Gastrocnemius medialis (tissue), 4 donors: ENCODE data around the gene OR2G3.

Experiments
- CTCF ChIP-seq, 5 experiments: fragments of 450-650 bp in 3 of 5; fragments of 200-600 bp in 2 of 5; sonication (generic) in 2 of 5; IDR thresholded peaks in 4 of 5; conservative IDR thresholded peaks in 1 of 5; 1 replicate in 4 of 5; 2 replicates in 1 of 5; pipeline ENCODE4 v1.5.1; 2016 to 2019; ENCODE audit warnings: antibody characterized with exemption in 5 of 5, mild to moderate bottlenecking in 3 of 5, moderate library complexity in 3 of 5
- POLR2A ChIP-seq, 2 donors: fragments of 450-650 bp; IDR thresholded peaks; one replicate each; pipeline ENCODE4 v1.6.1; 2017; ENCODE audit warnings: antibody characterized with exemption in 2 of 2, mild to moderate bottlenecking in 2 of 2, moderate library complexity in 2 of 2

- no peak for TF ChIP-seq POLR2A (IDR thresholded peaks at IDR 0.05)
- no peak for TF ChIP-seq CTCF (IDR thresholded peaks at IDR 0.05 in 4 of 5, conservative IDR thresholded peaks at IDR 0.05 in 1 of 5)
These were observed 31.1 kb upstream of the OR2G3 start for GRCh38 chr1:247574236-247574635.
